Activated B cell treated with CpG ODN at 0.5 μM for 24 hours (primary cell): Measurements from ENCODE around the gene CNTNAP3. TPM values are rescaled to one million over a fixed set of nuclear protein-coding genes. Genes with fewer than 3 reads are reported as not detected.
"Not testable (repeated sequence)": the region's sequence is repeated elsewhere in the genome, so short reads cannot be mapped to it uniquely, and the experiment has no call there.

Source experiments
- ATAC-seq: fragments of 200-7000 bp; cut with Tn5 transposase; one replicate; pipeline ENCODE4 v1.10.0; 2021; ENCODE audit warnings: low read depth, mild to moderate bottlenecking, moderate library complexity
- CTCF ChIA-PET: fragments of 350-600 bp; sonication (Branson Sonifier 250); formaldehyde crosslinking; loops from one replicate; lab custom pipeline; 2021; ENCODE audit warnings: antibody characterized with exemption; lab: Charles Lee
- POLR2A ChIA-PET: fragments of 350-600 bp; sonication (Branson Sonifier 250); formaldehyde crosslinking; loops from one replicate; lab custom pipeline; 2021; ENCODE audit warnings: antibody characterized with exemption; lab: Charles Lee
- DNase-seq: peaks from one replicate; pipeline ENCODE4 v3.0.0; 2022
- H3K27ac Mint-ChIP-seq: one replicate; pipeline ENCODE4 v1.8.0; 2020; ENCODE audit warnings: mixed read lengths
- H3K27me3 Mint-ChIP-seq: one replicate; pipeline ENCODE4 v1.8.0; 2021; ENCODE audit warnings: mixed read lengths
- H3K36me3 Mint-ChIP-seq: one replicate; pipeline ENCODE4 v1.8.0; 2021; ENCODE audit warnings: low read depth, mixed read lengths
- H3K4me1 Mint-ChIP-seq: one replicate; pipeline ENCODE4 v1.8.0; 2021; ENCODE audit warnings: mixed read lengths
- H3K4me3 Mint-ChIP-seq: one replicate; pipeline ENCODE4 v1.8.0; 2020; ENCODE audit warnings: mild to moderate bottlenecking, mixed read lengths
- H3K9me3 Mint-ChIP-seq: one replicate; pipeline ENCODE4 v1.8.0; 2020; ENCODE audit warnings: mixed read lengths
- intact Hi-C: fragments of 100-400 bp; cut with micrococcal nuclease; formaldehyde crosslinking; loops from one replicate; pipeline ENCODE4 v1.15.1; 2024
- total RNA-seq: library from RNA; stranded (reverse); gene quantifications from 2 replicates; pipeline ENCODE4 v1.2.3, GENCODE V29; 2022
- TF ChIP-seq, protein P1 (sequence below): fragments of 200-600 bp; IDR thresholded peaks from one replicate; pipeline ENCODE4 v1.8.0; 2022; ENCODE audit warnings: antibody characterized with exemption, mild to moderate bottlenecking

The CNTNAP3 gene
- total RNA-seq, 1 donor from 2014 or later, result 0.71 TPM

- DNase-seq, H3K36me3 Mint-ChIP-seq, ATAC-seq, intact Hi-C loops, H3K27me3 Mint-ChIP-seq, H3K4me3 Mint-ChIP-seq, H3K9me3 Mint-ChIP-seq, POLR2A ChIA-PET, CTCF ChIA-PET, H3K4me1 Mint-ChIP-seq, H3K27ac Mint-ChIP-seq: not testable (repeated sequence)
These were observed 155.0 kb downstream of the CNTNAP3 start for GRCh38 chr9:39132826-39133552.

DNA sequence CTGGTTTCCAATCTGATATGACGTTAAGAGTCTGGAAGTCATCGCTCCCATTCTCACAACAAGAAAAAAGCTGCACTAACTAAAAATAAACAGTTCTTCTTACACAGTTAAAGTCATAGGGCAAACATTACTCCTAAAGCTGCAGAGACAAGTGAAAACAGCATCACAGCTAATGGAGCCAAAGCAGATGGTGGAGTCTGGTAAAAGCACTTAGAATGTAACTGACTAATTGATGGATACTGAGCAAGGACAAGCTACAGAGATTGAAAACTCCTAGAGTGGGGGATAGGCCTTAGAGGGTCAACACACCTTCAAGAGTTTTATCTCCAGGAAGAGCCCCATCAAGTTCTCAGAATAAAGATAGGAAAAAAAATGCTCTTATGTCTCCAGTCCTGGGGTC is 166.6 kb downstream of the CNTNAP3 start:
- H3K4me1 Mint-ChIP-seq, H3K27me3 Mint-ChIP-seq, H3K36me3 Mint-ChIP-seq, H3K9me3 Mint-ChIP-seq, ATAC-seq, H3K4me3 Mint-ChIP-seq, intact Hi-C loops, H3K27ac Mint-ChIP-seq, DNase-seq, POLR2A ChIA-PET, CTCF ChIA-PET: not testable (repeated sequence)

GRCh38 chr9:39111746-39112145 is 176.2 kb downstream of the CNTNAP3 start:
- H3K27me3 Mint-ChIP-seq, H3K4me1 Mint-ChIP-seq, DNase-seq, H3K27ac Mint-ChIP-seq, CTCF ChIA-PET, ATAC-seq, H3K36me3 Mint-ChIP-seq, intact Hi-C loops, POLR2A ChIA-PET, H3K9me3 Mint-ChIP-seq, H3K4me3 Mint-ChIP-seq: not testable (repeated sequence)

- H3K4me1 Mint-ChIP-seq, result no peaks in the 10 kb centered on the region
- H3K27me3 Mint-ChIP-seq, result peaks cover 2% of the 10 kb centered on the region
- CTCF ChIA-PET, result no interaction called here
- DNase-seq, result no peak
- POLR2A ChIA-PET, result no interaction called here
- ATAC-seq, result no peak
- H3K27ac Mint-ChIP-seq, result no peak overlapping the region
- no peak overlapping the region for H3K4me3 Mint-ChIP-seq
- no peaks in the 10 kb centered on the region for H3K36me3 Mint-ChIP-seq
- TF ChIP-seq, protein P1, sequence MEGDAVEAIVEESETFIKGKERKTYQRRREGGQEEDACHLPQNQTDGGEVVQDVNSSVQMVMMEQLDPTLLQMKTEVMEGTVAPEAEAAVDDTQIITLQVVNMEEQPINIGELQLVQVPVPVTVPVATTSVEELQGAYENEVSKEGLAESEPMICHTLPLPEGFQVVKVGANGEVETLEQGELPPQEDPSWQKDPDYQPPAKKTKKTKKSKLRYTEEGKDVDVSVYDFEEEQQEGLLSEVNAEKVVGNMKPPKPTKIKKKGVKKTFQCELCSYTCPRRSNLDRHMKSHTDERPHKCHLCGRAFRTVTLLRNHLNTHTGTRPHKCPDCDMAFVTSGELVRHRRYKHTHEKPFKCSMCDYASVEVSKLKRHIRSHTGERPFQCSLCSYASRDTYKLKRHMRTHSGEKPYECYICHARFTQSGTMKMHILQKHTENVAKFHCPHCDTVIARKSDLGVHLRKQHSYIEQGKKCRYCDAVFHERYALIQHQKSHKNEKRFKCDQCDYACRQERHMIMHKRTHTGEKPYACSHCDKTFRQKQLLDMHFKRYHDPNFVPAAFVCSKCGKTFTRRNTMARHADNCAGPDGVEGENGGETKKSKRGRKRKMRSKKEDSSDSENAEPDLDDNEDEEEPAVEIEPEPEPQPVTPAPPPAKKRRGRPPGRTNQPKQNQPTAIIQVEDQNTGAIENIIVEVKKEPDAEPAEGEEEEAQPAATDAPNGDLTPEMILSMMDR, result no peak
- intact Hi-C loops, result no loop called here
- H3K9me3 Mint-ChIP-seq, result no peaks in the 10 kb centered on the region
These were observed 179.8 kb downstream of the CNTNAP3 start for GRCh38 chr9:39108145-39108544.

GRCh38 chr9:39097208-39097607 is 190.8 kb downstream of the CNTNAP3 start:
- POLR2A ChIA-PET, H3K4me3 Mint-ChIP-seq, CTCF ChIA-PET, H3K27me3 Mint-ChIP-seq, H3K4me1 Mint-ChIP-seq, intact Hi-C loops, ATAC-seq, H3K36me3 Mint-ChIP-seq, DNase-seq, H3K27ac Mint-ChIP-seq, H3K9me3 Mint-ChIP-seq: not testable (repeated sequence)

DNA sequence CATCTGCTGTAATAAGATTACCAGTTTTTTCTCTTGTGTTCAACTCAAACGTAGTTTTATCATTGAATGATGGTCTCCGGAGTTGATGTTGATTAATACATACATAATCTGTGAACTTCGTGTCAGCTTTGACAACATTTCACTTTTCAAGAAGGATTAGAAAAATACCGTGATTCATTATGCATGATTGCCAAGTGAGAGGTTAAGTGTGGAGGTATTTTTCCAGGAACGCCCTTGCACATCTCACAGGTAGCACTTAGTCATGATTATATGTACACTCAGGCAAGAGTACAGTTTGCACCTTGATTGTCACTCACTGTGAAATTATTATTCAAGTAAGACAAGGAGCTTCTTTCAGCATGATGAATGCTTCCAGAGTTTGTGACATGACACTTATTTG is 202.7 kb downstream of the CNTNAP3 start:
- CTCF ChIA-PET, ATAC-seq, DNase-seq, H3K27ac Mint-ChIP-seq, H3K4me3 Mint-ChIP-seq, H3K36me3 Mint-ChIP-seq, H3K9me3 Mint-ChIP-seq, intact Hi-C loops, POLR2A ChIA-PET, H3K4me1 Mint-ChIP-seq, H3K27me3 Mint-ChIP-seq: not testable (repeated sequence)

DNA sequence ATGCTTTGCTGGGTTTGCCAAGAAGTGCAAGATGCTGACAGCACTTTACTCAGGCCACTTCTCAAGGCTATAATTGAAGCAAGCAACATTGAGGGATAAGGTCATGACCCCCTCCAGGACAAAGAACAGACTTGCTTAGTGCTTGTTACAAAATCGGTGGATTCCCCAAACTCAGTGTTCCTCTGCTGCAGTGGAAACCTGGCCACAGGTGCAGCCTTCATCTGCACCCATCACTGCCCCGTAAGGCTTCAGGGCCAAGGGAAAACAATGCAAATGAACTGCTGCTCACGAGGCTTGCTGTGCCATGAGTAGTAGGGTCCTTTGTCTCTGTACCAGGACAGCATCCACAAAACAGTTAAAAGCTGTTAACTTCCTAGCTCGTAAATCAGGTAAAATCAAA is 205.4 kb downstream of the CNTNAP3 start:
- ATAC-seq, H3K36me3 Mint-ChIP-seq, H3K27ac Mint-ChIP-seq, H3K4me1 Mint-ChIP-seq, POLR2A ChIA-PET, intact Hi-C loops, CTCF ChIA-PET, H3K4me3 Mint-ChIP-seq, DNase-seq, H3K27me3 Mint-ChIP-seq, H3K9me3 Mint-ChIP-seq: not testable (repeated sequence)

DNA sequence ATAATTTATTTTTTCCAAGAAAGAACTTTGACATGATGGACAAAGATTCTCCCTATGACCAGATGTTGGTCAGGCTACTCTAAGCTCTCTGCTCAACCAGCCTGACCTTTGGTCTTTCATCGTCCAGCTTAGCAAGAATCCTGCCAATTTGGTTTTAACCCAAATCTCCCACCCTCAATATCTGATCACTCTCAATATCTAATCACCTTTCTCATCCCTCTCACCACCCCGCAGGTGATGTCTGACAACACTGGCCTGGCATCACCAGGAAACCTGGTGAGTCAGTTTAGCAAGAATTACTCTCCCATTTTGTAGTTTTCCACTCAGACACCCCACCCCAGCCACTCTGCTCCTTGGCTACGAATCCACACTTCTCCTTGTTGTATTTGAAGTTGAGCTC is 207.9 kb downstream of the CNTNAP3 start:
- POLR2A ChIA-PET, H3K27ac Mint-ChIP-seq, H3K4me3 Mint-ChIP-seq, H3K36me3 Mint-ChIP-seq, DNase-seq, CTCF ChIA-PET, ATAC-seq, intact Hi-C loops, H3K27me3 Mint-ChIP-seq, H3K9me3 Mint-ChIP-seq, H3K4me1 Mint-ChIP-seq: not testable (repeated sequence)

DNA sequence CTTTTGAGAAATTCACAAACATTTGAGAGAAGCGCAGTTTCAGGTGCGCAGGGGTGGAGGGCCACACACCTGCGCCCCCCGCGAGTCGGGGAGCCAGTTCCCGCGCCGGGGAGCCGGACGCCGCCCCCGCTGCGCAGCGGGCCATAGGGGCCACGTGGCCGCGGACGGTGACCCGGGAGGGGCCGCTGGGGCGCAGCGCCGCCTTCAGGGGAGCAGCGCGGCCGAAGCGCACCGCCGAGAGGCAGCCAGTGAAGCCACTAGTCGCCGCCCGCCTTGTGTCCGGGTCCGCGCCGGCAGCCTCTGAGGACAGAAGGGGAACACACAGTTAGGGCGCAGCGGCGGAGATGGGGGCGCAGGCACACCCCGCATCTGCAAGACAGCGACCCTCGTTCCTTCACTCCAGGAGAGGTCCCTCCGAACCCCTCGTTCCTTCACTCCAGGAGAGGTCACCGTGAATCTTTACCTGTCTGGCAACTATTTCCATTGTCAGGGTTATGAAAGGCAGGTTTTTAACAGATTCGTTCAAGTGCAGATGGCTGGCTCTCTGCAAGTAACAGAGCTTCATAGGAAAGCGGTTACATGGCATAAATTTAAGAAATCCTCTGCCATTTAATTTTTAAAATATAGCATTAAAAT is 209.2 kb downstream of the CNTNAP3 start:
- not testable (repeated sequence) for H3K27ac Mint-ChIP-seq

GRCh38 chr9:39073537-39073936 is 214.4 kb downstream of the CNTNAP3 start:
- intact Hi-C loops, H3K4me1 Mint-ChIP-seq, H3K36me3 Mint-ChIP-seq, H3K27me3 Mint-ChIP-seq, DNase-seq, POLR2A ChIA-PET, H3K9me3 Mint-ChIP-seq, ATAC-seq, CTCF ChIA-PET, H3K27ac Mint-ChIP-seq, H3K4me3 Mint-ChIP-seq: not testable (repeated sequence)

More for the DNA sequence above, 209.2 kb downstream of the CNTNAP3 start:
- DNase-seq, H3K36me3 Mint-ChIP-seq, H3K4me3 Mint-ChIP-seq, CTCF ChIA-PET, POLR2A ChIA-PET, ATAC-seq, H3K4me1 Mint-ChIP-seq, H3K9me3 Mint-ChIP-seq, H3K27me3 Mint-ChIP-seq, intact Hi-C loops: not testable (repeated sequence)

DNA sequence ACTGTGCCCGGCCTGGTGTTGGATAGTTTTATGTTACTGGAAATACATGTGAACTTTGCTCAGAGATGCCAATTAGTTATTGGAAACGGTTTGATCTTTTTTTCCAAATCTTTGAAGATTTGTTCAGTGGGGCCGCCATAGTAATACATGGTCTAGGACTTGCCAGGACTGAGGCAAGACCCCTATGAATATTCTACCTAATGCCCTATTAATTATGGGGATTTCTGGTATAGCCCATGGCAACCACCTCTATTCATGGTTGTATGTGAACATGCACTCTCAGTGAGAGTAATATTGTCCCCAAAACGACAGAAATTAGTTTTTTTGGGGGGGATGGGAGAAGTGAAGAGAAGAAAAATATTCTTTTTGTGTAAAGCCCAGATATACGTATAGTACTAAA is 220.3 kb downstream of the CNTNAP3 start:
- H3K4me1 Mint-ChIP-seq, DNase-seq, H3K36me3 Mint-ChIP-seq, CTCF ChIA-PET, POLR2A ChIA-PET, intact Hi-C loops, H3K27ac Mint-ChIP-seq, H3K4me3 Mint-ChIP-seq, H3K9me3 Mint-ChIP-seq, ATAC-seq, H3K27me3 Mint-ChIP-seq: not testable (repeated sequence)
